NCI-H1048 (cell line): ENCODE results near the gene ACAD11.
"Not testable (repeated sequence)": the region's sequence is repeated elsewhere in the genome, so short reads cannot be mapped to it uniquely, and the experiment has no call there.

Source experiments
- DNase-seq: peaks from one replicate; lab custom pipeline; 2025; lab: John Stamatoyannopoulos, UW

ACAD11 gene

GRCh38 chr3:132652640-132653270 is 6.9 kb downstream of the ACAD11 start:
- DNase-seq: no peak

GRCh38 chr3:132650153-132650552 is 9.5 kb downstream of the ACAD11 start:
- DNase-seq: no peak

- DNase-seq: no peak
Measured at GRCh38 chr3:132645058-132645457, 14.6 kb downstream of the ACAD11 start.

- DNase-seq: no peak
Measured at GRCh38 chr3:132643366-132643765, 16.2 kb downstream of the ACAD11 start.

GRCh38 chr3:132642539-132642847 is 17.1 kb downstream of the ACAD11 start:
- DNase-seq: no peak

GRCh38 chr3:132641837-132642538 is 17.6 kb downstream of the ACAD11 start:
- DNase-seq: peak; percentile 29

- not testable (repeated sequence) for DNase-seq
Measured at GRCh38 chr3:132641427-132641826, 18.2 kb downstream of the ACAD11 start.

GRCh38 chr3:132638706-132639105 is 20.9 kb downstream of the ACAD11 start:
- DNase-seq: no peak

GRCh38 chr3:132637590-132637989 is 22.0 kb downstream of the ACAD11 start:
- DNase-seq: no peak

GRCh38 chr3:132635052-132635451 is 24.6 kb downstream of the ACAD11 start:
- no peak for DNase-seq

GRCh38 chr3:132630612-132631011 is 29.0 kb downstream of the ACAD11 start:
- DNase-seq: no peak

- DNase-seq: no peak
Measured at GRCh38 chr3:132629928-132630327, 29.7 kb downstream of the ACAD11 start.

- DNase-seq: no peak
Measured at GRCh38 chr3:132628157-132628556, 31.5 kb downstream of the ACAD11 start.

- DNase-seq: no peak
Measured at GRCh38 chr3:132626955-132627354, 32.7 kb downstream of the ACAD11 start.

GRCh38 chr3:132625613-132626012 is 34.0 kb downstream of the ACAD11 start:
- no peak for DNase-seq

- DNase-seq: no peak
Measured at GRCh38 chr3:132624790-132625189, 34.8 kb downstream of the ACAD11 start.

- no peak for DNase-seq
Measured at GRCh38 chr3:132623646-132624045, 36.0 kb downstream of the ACAD11 start.

GRCh38 chr3:132622761-132623160 is 36.8 kb downstream of the ACAD11 start:
- DNase-seq: no peak

GRCh38 chr3:132622148-132622547 is 37.5 kb downstream of the ACAD11 start:
- DNase-seq: no peak

GRCh38 chr3:132616780-132617179 is 42.8 kb downstream of the ACAD11 start:
- DNase-seq: no peak

GRCh38 chr3:132615881-132616280 is 43.7 kb downstream of the ACAD11 start:
- DNase-seq: no peak

- not testable (repeated sequence) for DNase-seq
Measured at GRCh38 chr3:132615301-132615700, 44.3 kb downstream of the ACAD11 start.

- DNase-seq: not testable (repeated sequence)
Measured at GRCh38 chr3:132606620-132607019, 53.0 kb downstream of the ACAD11 start.

- no peak for DNase-seq
Measured at GRCh38 chr3:132606085-132606484, 53.5 kb downstream of the ACAD11 start.
